Activated naive CD4-positive, alpha-beta T cell treated with anti-CD3 and anti-CD28 coated beads for 36 hours (primary cell): Measurements from ENCODE around the gene RAB13. TPM values are rescaled to one million over a fixed set of nuclear protein-coding genes. Genes with fewer than 3 reads are reported as not detected.
A peak's percentile ranks its signal among the peaks of the same experiment; 100 is the strongest.

Experiments used
- CTCF ChIA-PET: fragments of 350-600 bp; sonication (Branson Sonifier 250); formaldehyde crosslinking; loops from one replicate; lab custom pipeline; 2021; ENCODE audit warnings: antibody characterized with exemption; lab: Charles Lee
- DNase-seq: peaks from one replicate; pipeline ENCODE4 v3.0.0-alpha.2; 2020
- H3K27ac Mint-ChIP-seq: one replicate; pipeline ENCODE4 v1.8.0; 2021; ENCODE audit warnings: mild to moderate bottlenecking, mixed read lengths
- H3K27me3 Mint-ChIP-seq: one replicate; pipeline ENCODE4 v1.8.0; 2021; ENCODE audit warnings: low read depth, mixed read lengths
- H3K36me3 Mint-ChIP-seq: one replicate; pipeline ENCODE4 v1.8.0; 2021; ENCODE audit warnings: low read depth, mixed read lengths
- H3K4me1 Mint-ChIP-seq: one replicate; pipeline ENCODE4 v1.8.0; 2021; ENCODE audit warnings: low read depth, mixed read lengths
- H3K4me3 Mint-ChIP-seq: one replicate; pipeline ENCODE4 v1.8.0; 2021; ENCODE audit warnings: mild to moderate bottlenecking, moderate library complexity, mixed read lengths
- H3K9me3 Mint-ChIP-seq: one replicate; pipeline ENCODE4 v1.8.0; 2021; ENCODE audit warnings: mixed read lengths
- intact Hi-C: fragments of 100-400 bp; cut with micrococcal nuclease; formaldehyde crosslinking; loops from one replicate; pipeline ENCODE4 v1.15.1; 2023
- total RNA-seq, 2 experiments: library from RNA; stranded (reverse); gene quantifications; one replicate each; pipeline ENCODE4 v1.2.3, GENCODE V29; 2021

RAB13 gene
- total RNA-seq, 2 experiments from 2014 or later, result 26.6 to 27.0 TPM

DNA sequence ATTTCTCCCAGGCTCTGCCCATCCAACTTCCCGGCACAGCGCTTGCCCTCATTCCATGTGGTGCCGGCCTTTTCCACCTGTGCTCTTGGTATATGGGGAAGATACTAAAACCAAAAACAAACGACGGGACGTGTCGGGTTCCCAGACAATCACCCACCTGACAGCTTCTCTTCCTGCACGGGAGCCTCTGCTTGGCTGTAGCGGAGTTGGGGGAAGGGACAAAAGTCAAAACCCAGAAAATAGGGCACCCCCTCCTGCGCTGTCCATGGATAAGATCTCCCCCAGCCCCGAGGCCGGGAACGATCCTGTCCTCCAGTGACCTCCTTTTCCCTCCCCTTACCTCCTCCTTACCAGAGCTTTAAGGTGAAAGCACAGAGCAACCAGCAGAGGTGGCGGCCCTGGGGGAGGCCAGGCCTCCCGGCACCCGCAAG, 9.3 kb downstream of the RAB13 start:
- intact Hi-C loops, result loop anchor here (1.0 to 5.0 kb wide), 8 partner anchors 8 to 320 kb away; partner anchors contain the start of genes CREB3L4, CRTC2, RPS27 and SLC39A1
- Mint-ChIP-seq H3K4me3 (peak overlapping the region; percentile 97), H3K27me3 (no peaks in the 10 kb centered on the region), H3K36me3 (peaks cover 36% of the 10 kb centered on the region), H3K9me3 (no peaks in the 10 kb centered on the region), H3K4me1 (peaks cover 45% of the 10 kb centered on the region), H3K27ac (peak overlapping the region; percentile 95)
- peak; percentile 31 for DNase-seq
- CTCF ChIA-PET, result interaction anchor here (0.8 to 2.9 kb wide), 10 partner anchors 8 to 466 kb away, joined by 3 to 27 read pairs (median 4); partner anchors contain the start of genes CREB3L4, DENND4B, RAB13 and RPS27

GRCh38 chr1:153973525-153973924, 12.6 kb downstream of the RAB13 start:
- Mint-ChIP-seq H3K27ac (no peak overlapping the region), H3K4me3 (no peak overlapping the region), H3K4me1 (peaks cover 42% of the 10 kb centered on the region), H3K27me3 (no peaks in the 10 kb centered on the region), H3K9me3 (no peaks in the 10 kb centered on the region), H3K36me3 (peaks cover 36% of the 10 kb centered on the region)
- no peak for DNase-seq
- intact Hi-C loops, result no loop called here
- CTCF ChIA-PET, result interaction anchor here (1.5 kb wide), 1 partner anchor 13 kb away, joined by 6 read pairs; the partner anchor contains the start of gene RAB13

DNA sequence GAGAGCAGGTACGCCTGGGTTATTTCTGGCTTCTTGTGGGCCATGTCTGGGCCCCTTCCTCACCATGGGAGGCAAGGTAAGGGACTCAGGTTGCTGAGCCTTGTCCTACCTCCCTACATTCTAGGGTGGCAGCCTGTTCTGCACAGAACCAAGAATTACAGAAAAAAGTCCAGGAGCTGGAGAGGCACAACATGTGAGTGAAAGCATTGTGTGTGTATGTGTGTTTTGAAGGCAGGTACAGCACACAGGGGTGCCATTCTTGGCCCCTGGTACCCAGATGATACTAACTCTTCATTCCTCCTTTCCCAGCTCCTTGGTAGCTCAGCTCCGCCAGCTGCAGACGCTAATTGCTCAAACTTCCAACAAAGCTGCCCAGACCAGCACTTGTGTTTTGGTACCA, 13.1 kb downstream of the RAB13 start:
- peaks cover 36% of the 10 kb centered on the region for H3K36me3 Mint-ChIP-seq
- no peaks in the 10 kb centered on the region for H3K9me3 Mint-ChIP-seq
- intact Hi-C loops, result no loop called here
- H3K27ac Mint-ChIP-seq, result no peak overlapping the region
- no peaks in the 10 kb centered on the region for H3K27me3 Mint-ChIP-seq
- H3K4me1 Mint-ChIP-seq, result peaks cover 40% of the 10 kb centered on the region
- DNase-seq, result no peak
- CTCF ChIA-PET, result interaction anchor here (1.5 kb wide), 1 partner anchor 14 kb away, joined by 6 read pairs; the partner anchor contains the start of gene RAB13
- no peak overlapping the region for H3K4me3 Mint-ChIP-seq

DNA sequence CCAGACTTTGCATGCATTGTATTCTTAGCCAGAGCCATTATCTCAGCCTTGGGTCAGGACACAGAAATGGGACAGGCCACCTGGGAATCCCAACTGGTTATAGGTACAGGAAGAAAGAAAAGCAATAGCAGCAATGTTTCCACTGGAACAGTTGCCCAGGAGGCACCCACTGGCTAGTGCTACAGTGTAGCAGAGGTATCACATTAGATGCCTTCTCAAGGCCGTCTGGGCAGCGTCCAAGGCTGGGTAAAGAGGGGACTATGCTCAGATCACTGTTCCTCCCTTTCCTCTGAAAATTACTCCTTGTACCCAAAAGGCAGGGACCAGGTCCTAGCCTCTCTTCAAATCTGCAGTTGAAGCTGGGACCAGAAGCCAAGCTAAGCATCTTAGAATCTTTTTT, 15.8 kb downstream of the RAB13 start:
- intact Hi-C loops, result no loop called here
- H3K27me3 Mint-ChIP-seq, result no peaks in the 10 kb centered on the region
- no peak overlapping the region for H3K4me3 Mint-ChIP-seq
- DNase-seq, result no peak
- H3K9me3 Mint-ChIP-seq, result no peaks in the 10 kb centered on the region
- no peak overlapping the region for H3K27ac Mint-ChIP-seq
- CTCF ChIA-PET, result interaction anchor here (0.7 to 1.2 kb wide), 2 partner anchors 8 to 53 kb away, joined by 3 read pairs; no protein-coding TSS in a partner anchor
- peaks cover 27% of the 10 kb centered on the region for H3K36me3 Mint-ChIP-seq
- peaks cover 47% of the 10 kb centered on the region for H3K4me1 Mint-ChIP-seq

- Mint-ChIP-seq H3K27me3 (no peaks in the 10 kb centered on the region), H3K36me3 (peaks cover 18% of the 10 kb centered on the region), H3K9me3 (no peaks in the 10 kb centered on the region), H3K4me1 (peaks cover 43% of the 10 kb centered on the region), H3K27ac (no peak overlapping the region), H3K4me3 (no peak overlapping the region)
- CTCF ChIA-PET, result interaction anchor here (5.8 kb wide), 1 partner anchor 17 kb away, joined by 32 read pairs; the partner anchor contains the start of gene RAB13
- no peak for DNase-seq
- intact Hi-C loops, result loop anchor here (10.0 kb wide), 2 partner anchors 434 to 1036 kb away; partner anchors contain the start of genes S100A6 and ZBTB7B
Observed at GRCh38 chr1:153968972-153969371, 17.2 kb downstream of the RAB13 start.

- H3K4me1 Mint-ChIP-seq, result peaks cover 42% of the 10 kb centered on the region
Observed at GRCh38 chr1:153968408-153968807, 17.7 kb downstream of the RAB13 start.

GRCh38 chr1:153968000-153968363, 18.2 kb downstream of the RAB13 start:
- peaks cover 39% of the 10 kb centered on the region for H3K4me1 Mint-ChIP-seq
- intact Hi-C loops, result loop anchor here (1.0 to 10.0 kb wide), 8 partner anchors 9 to 1037 kb away; partner anchors contain the start of genes CRTC2, JTB, RPS27 and S100A6
- H3K27ac Mint-ChIP-seq, result peak overlapping the region; percentile 94
- no peaks in the 10 kb centered on the region for H3K9me3 Mint-ChIP-seq
- H3K36me3 Mint-ChIP-seq, result peaks cover 10% of the 10 kb centered on the region
- CTCF ChIA-PET, result interaction anchor here (1.1 to 5.8 kb wide), 5 partner anchors 9 to 178 kb away, joined by 3 to 32 read pairs (median 8); partner anchors contain the start of genes JTB and RAB13
- no peak for DNase-seq
- no peaks in the 10 kb centered on the region for H3K27me3 Mint-ChIP-seq
- peak overlapping the region; percentile 85 for H3K4me3 Mint-ChIP-seq

More at GRCh38 chr1:153968408-153968807, 17.7 kb downstream of the RAB13 start:
- Mint-ChIP-seq H3K4me3 (peak overlapping the region; percentile 85), H3K27ac (no peak overlapping the region), H3K27me3 (no peaks in the 10 kb centered on the region), H3K9me3 (no peaks in the 10 kb centered on the region), H3K36me3 (peaks cover 13% of the 10 kb centered on the region)
- DNase-seq, result no peak
- intact Hi-C loops, result loop anchor here (10.0 kb wide), 2 partner anchors 434 to 1036 kb away; partner anchors contain the start of genes S100A6 and ZBTB7B
- CTCF ChIA-PET, result interaction anchor here (1.9 to 5.8 kb wide), 3 partner anchors 9 to 18 kb away, joined by 8 to 32 read pairs (median 16); partner anchors contain the start of genes JTB and RAB13

- Mint-ChIP-seq H3K27ac (peak within 1 kb of the TSS; percentile 94), H3K27me3 (no peaks in the 10 kb centered on the region), H3K4me3 (peak within 1 kb of the TSS; percentile 85), H3K36me3 (peaks cover 13% of the 10 kb centered on the region), H3K9me3 (no peaks in the 10 kb centered on the region), H3K4me1 (peaks cover 42% of the 10 kb centered on the region)
- peak; percentile 90 for DNase-seq
- CTCF ChIA-PET, result interaction anchor here (0.6 to 5.8 kb wide), 9 partner anchors 10 to 177 kb away, joined by 3 to 32 read pairs (median 5); partner anchors contain the start of genes JTB and RAB13
- intact Hi-C loops, result loop anchor here (1.0 to 10.0 kb wide), 8 partner anchors 9 to 1037 kb away; partner anchors contain the start of genes CRTC2, JTB, RPS27 and S100A6
Observed at GRCh38 chr1:153967107-153967999, 18.8 kb downstream of the RAB13 start, which contains the start of gene CREB3L4. TSS of gene CREB3L4 (plus strand) at chr1:153967902. CDS start at chr1:153968526, 624 bp downstream.

GRCh38 chr1:153963850-153964331, 22.2 kb downstream of the RAB13 start:
- no peaks in the 10 kb centered on the region for H3K27me3 Mint-ChIP-seq
- peak overlapping the region; percentile 82 for H3K4me3 Mint-ChIP-seq
- peaks cover 49% of the 10 kb centered on the region for H3K4me1 Mint-ChIP-seq
- intact Hi-C loops, result loop anchor here (1.0 to 10.0 kb wide), 7 partner anchors 13 to 1041 kb away; partner anchors contain the start of genes ILF2, JTB, RPS27 and S100A6
- no peaks in the 10 kb centered on the region for H3K9me3 Mint-ChIP-seq
- H3K27ac Mint-ChIP-seq, result peak overlapping the region; percentile 88
- peaks cover 15% of the 10 kb centered on the region for H3K36me3 Mint-ChIP-seq
- CTCF ChIA-PET, result interaction anchor here (0.6 to 5.8 kb wide), 7 partner anchors 14 to 230 kb away, joined by 3 to 32 read pairs (median 5); partner anchors contain the start of genes DENND4B, JTB and RAB13
- no peak for DNase-seq

GRCh38 chr1:153963030-153963849, 22.9 kb downstream of the RAB13 start, which contains the start of gene SLC39A1:
TSS of gene SLC39A1 (minus strand) at chr1:153963537. CDS start at chr1:153962715, 822 bp downstream.
- Mint-ChIP-seq H3K27ac (peak within 1 kb of the TSS; percentile 88), H3K9me3 (no peaks in the 10 kb centered on the region), H3K4me1 (peaks cover 51% of the 10 kb centered on the region), H3K4me3 (peak within 1 kb of the TSS; percentile 82), H3K27me3 (no peaks in the 10 kb centered on the region), H3K36me3 (peaks cover 15% of the 10 kb centered on the region)
- CTCF ChIA-PET, result interaction anchor here (0.8 to 2.6 kb wide), 7 partner anchors 15 to 146 kb away, joined by 3 to 12 read pairs (median 5); partner anchors contain the start of genes DENND4B, JTB and RAB13
- DNase-seq, result peak; percentile 99
- intact Hi-C loops, result loop anchor here (1.0 to 10.0 kb wide), 7 partner anchors 14 to 1042 kb away; partner anchors contain the start of genes ILF2, JTB, RPS27 and S100A6
